GM10847 (cell line): Measurements from ENCODE around the gene TMEM121.

Experiments
- POLR2A ChIP-seq: IDR thresholded peaks from 2 replicates; pipeline ENCODE4 v1.6.1; 2011; ENCODE audit not compliant: insufficient read length; ENCODE audit errors: extremely low read depth

Gene TMEM121

GRCh38 chr14:105577314-105577861, 51.0 kb downstream of the TMEM121 start:
- TF ChIP-seq POLR2A = peak; percentile 35

- TF ChIP-seq POLR2A = no peak
Observed at GRCh38 chr14:105578070-105578469, 51.7 kb downstream of the TMEM121 start.
